Measurements from ENCODE around the gene CFAP410. TPM values are rescaled to one million over a fixed set of nuclear protein-coding genes. Genes with fewer than 3 reads are reported as not detected.

Gene CFAP410
- total and polyA plus RNA-seq, 2 of the 13 experiments (the other 11 are each of a cell fraction or from before 2014, with no cell fraction given), result 8.0 to 20.1 TPM

DNA sequence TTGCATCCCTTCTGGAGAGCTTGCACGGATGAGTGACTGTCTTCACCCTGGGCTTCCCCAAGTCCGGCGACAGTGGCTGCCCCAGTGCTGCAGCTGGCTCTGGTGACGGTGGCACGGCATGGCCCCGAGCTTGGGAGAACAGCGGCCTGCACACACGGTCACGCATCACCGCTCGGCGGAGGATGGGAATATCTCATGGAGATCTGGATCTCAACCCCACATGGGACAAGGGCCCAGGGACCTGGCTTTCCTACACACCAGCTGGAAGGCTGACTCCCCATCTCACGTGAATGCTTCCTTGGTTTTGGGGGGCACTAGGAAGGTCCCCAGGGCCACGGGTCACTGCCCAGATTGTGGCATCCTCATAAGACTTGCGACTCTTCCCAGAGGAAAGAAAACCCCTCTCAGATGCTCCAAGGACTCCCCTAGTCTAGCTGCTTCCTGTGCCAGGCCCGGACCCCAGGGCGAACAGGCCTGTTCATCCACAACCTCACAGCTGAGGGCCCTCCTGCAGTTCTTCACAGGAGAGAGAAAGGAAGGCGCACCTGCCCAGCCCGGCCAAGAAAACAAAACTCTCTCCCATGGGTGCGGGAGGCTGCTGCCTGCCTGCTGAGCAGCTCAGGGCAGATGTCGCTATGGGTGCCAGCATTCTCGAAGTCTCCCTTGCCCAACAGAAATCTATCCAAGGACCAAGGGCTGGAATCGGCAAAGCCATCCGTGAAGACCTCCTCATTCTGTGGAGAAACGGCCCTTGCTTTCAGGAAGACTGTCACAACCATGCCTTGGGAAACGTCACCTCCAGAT lies 9.9 kb downstream of the CFAP410 start (continued):
- TF ChIP-seq MLLT10 (CRISPR knock-in tag; IDR thresholded peaks at IDR 0.05), result no peak
- no peak for TF ChIP-seq SP140L (CRISPR knock-in tag; IDR thresholded peaks at IDR 0.05; ENCODE audit: borderline replicate concordance)
- TF ChIP-seq SSRP1 (CRISPR knock-in tag; IDR thresholded peaks at IDR 0.05), result no peak
- no peak for TF ChIP-seq ZNF777 (CRISPR knock-in tag; IDR thresholded peaks at IDR 0.05)
- TF ChIP-seq REL (CRISPR knock-in tag; conservative IDR thresholded peaks at IDR 0.05), result no peak
- TF ChIP-seq SETDB1 (CRISPR knock-in tag; IDR thresholded peaks at IDR 0.05; ENCODE audit: borderline replicate concordance), result no peak
- no peak for TF ChIP-seq ARNTL (CRISPR knock-in tag; IDR thresholded peaks at IDR 0.05)
- no peak for TF ChIP-seq ZNF451 (CRISPR knock-in tag; IDR thresholded peaks at IDR 0.05)
- TF ChIP-seq RBM22 (optimal IDR thresholded peaks at IDR 0.05; ENCODE audit: low read length), result peak; percentile 61
- TF ChIP-seq AGO1 (IDR thresholded peaks at IDR 0.05; ENCODE audit: low read depth, low read length, poor library complexity, severe bottlenecking), result peak; percentile 95
- TF ChIP-seq, protein P1, sequence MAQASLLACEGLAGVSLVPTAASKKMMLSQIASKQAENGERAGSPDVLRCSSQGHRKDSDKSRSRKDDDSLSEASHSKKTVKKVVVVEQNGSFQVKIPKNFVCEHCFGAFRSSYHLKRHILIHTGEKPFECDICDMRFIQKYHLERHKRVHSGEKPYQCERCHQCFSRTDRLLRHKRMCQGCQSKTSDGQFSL (CRISPR knock-in tag; IDR thresholded peaks at IDR 0.05), result no peak
- no peak for TF ChIP-seq KLF11 (CRISPR knock-in tag; IDR thresholded peaks at IDR 0.05)
- TF ChIP-seq HNRNPH1 (optimal IDR thresholded peaks at IDR 0.05; ENCODE audit: low read depth, low read length), result no peak
- TF ChIP-seq POLR2G (IDR thresholded peaks at IDR 0.05; ENCODE audit: low read depth, low read length), result 0 out of 2 replicates have a peak, but pooled peaks have one; percentile 51
- no peak for TF ChIP-seq EP300 (IDR thresholded peaks at IDR 0.05; ENCODE audit: low read depth in 2 of 2, low read length in 2 of 2)
- TF ChIP-seq EP300 (CRISPR knock-in tag; IDR thresholded peaks at IDR 0.05; ENCODE audit: borderline replicate concordance), result no peak
- TF ChIP-seq ZNF44 (CRISPR knock-in tag; IDR thresholded peaks at IDR 0.05), result no peak
- no peak for TF ChIP-seq CAMTA2 (CRISPR knock-in tag; IDR thresholded peaks at IDR 0.05; ENCODE audit: borderline replicate concordance)
- TF ChIP-seq HNF4A (CRISPR knock-in tag; IDR thresholded peaks at IDR 0.05), result no peak
- TF ChIP-seq, protein P2, sequence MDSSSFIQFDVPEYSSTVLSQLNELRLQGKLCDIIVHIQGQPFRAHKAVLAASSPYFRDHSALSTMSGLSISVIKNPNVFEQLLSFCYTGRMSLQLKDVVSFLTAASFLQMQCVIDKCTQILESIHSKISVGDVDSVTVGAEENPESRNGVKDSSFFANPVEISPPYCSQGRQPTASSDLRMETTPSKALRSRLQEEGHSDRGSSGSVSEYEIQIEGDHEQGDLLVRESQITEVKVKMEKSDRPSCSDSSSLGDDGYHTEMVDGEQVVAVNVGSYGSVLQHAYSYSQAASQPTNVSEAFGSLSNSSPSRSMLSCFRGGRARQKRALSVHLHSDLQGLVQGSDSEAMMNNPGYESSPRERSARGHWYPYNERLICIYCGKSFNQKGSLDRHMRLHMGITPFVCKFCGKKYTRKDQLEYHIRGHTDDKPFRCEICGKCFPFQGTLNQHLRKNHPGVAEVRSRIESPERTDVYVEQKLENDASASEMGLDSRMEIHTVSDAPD (CRISPR knock-in tag; IDR thresholded peaks at IDR 0.05), result no peak
- TF ChIP-seq ESRRA (CRISPR knock-in tag; IDR thresholded peaks at IDR 0.05; ENCODE audit: low read depth), result no peak
- no peak for TF ChIP-seq ZFP36 (IDR thresholded peaks at IDR 0.05; ENCODE audit: borderline replicate concordance, low read depth, low read length, partially characterized antibody)
- TF ChIP-seq ZNF607 (CRISPR knock-in tag; IDR thresholded peaks at IDR 0.05; ENCODE audit: borderline replicate concordance), result no peak
- no peak for TF ChIP-seq ZNF225 (CRISPR knock-in tag; IDR thresholded peaks at IDR 0.05)
- TF ChIP-seq, protein P3, sequence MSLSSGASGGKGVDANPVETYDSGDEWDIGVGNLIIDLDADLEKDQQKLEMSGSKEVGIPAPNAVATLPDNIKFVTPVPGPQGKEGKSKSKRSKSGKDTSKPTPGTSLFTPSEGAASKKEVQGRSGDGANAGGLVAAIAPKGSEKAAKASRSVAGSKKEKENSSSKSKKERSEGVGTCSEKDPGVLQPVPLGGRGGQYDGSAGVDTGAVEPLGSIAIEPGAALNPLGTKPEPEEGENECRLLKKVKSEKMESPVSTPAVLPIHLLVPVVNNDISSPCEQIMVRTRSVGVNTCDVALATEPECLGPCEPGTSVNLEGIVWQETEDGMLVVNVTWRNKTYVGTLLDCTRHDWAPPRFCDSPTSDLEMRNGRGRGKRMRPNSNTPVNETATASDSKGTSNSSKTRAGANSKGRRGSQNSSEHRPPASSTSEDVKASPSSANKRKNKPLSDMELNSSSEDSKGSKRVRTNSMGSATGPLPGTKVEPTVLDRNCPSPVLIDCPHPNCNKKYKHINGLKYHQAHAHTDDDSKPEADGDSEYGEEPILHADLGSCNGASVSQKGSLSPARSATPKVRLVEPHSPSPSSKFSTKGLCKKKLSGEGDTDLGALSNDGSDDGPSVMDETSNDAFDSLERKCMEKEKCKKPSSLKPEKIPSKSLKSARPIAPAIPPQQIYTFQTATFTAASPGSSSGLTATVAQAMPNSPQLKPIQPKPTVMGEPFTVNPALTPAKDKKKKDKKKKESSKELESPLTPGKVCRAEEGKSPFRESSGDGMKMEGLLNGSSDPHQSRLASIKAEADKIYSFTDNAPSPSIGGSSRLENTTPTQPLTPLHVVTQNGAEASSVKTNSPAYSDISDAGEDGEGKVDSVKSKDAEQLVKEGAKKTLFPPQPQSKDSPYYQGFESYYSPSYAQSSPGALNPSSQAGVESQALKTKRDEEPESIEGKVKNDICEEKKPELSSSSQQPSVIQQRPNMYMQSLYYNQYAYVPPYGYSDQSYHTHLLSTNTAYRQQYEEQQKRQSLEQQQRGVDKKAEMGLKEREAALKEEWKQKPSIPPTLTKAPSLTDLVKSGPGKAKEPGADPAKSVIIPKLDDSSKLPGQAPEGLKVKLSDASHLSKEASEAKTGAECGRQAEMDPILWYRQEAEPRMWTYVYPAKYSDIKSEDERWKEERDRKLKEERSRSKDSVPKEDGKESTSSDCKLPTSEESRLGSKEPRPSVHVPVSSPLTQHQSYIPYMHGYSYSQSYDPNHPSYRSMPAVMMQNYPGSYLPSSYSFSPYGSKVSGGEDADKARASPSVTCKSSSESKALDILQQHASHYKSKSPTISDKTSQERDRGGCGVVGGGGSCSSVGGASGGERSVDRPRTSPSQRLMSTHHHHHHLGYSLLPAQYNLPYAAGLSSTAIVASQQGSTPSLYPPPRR (CRISPR knock-in tag; IDR thresholded peaks at IDR 0.05; ENCODE audit: borderline replicate concordance), result no peak
